ENCODE measurements around the gene TESK1.
"Not testable (repeated sequence)": the region's sequence is repeated elsewhere in the genome, so short reads cannot be mapped to it uniquely, and the experiment has no call there.

The TESK1 gene

DNA sequence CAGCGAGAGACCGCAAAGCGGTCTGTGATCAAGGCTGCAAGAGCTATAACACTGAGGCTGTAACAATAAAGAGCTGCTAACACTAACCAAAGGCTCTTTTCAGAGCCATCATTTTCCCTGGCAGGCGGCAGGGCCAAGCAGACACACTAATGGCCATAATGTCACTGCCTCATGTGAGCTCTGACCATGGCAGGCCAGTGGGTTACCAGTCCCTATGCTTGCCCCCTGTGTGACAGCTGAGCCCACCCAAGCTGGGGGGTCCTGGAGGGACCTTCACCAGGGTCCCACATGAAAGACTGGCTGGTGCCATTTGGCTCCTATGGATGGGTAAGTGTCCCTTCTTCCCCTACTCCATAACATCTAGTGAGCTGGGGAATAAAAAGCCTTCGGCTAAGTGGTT is 29.6 kb upstream of the TESK1 start:
- H3K79me2 ChIP-seq (ENCODE audit: insufficient read depth, low read depth): no peaks in the 10 kb centered on the region
- H3K9ac ChIP-seq: no peak overlapping the region
- no peaks in the 10 kb centered on the region for H3K27me3 ChIP-seq (ENCODE audit: insufficient read depth, low read depth)
- no peak overlapping the region for H2AFZ ChIP-seq (ENCODE audit: low read depth)
- H3K4me2 ChIP-seq: no peak overlapping the region
- TF ChIP-seq, protein P1, sequence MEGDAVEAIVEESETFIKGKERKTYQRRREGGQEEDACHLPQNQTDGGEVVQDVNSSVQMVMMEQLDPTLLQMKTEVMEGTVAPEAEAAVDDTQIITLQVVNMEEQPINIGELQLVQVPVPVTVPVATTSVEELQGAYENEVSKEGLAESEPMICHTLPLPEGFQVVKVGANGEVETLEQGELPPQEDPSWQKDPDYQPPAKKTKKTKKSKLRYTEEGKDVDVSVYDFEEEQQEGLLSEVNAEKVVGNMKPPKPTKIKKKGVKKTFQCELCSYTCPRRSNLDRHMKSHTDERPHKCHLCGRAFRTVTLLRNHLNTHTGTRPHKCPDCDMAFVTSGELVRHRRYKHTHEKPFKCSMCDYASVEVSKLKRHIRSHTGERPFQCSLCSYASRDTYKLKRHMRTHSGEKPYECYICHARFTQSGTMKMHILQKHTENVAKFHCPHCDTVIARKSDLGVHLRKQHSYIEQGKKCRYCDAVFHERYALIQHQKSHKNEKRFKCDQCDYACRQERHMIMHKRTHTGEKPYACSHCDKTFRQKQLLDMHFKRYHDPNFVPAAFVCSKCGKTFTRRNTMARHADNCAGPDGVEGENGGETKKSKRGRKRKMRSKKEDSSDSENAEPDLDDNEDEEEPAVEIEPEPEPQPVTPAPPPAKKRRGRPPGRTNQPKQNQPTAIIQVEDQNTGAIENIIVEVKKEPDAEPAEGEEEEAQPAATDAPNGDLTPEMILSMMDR (conservative IDR thresholded peaks at IDR 0.05; ENCODE audit: low read depth, low read length): no peak
- no peak overlapping the region for H3K4me3 ChIP-seq (IDR thresholded peaks at IDR 0.05; ENCODE audit: insufficient read depth, low read depth, low read length)
- no peak overlapping the region for H3K27ac ChIP-seq
- H4K20me1 ChIP-seq (ENCODE audit: insufficient read depth): no peaks in the 10 kb centered on the region
- H3K36me3 ChIP-seq (ENCODE audit: insufficient read depth): no peaks in the 10 kb centered on the region
- peaks cover 8% of the 10 kb centered on the region for H3K4me1 ChIP-seq (ENCODE audit: low read depth, poor library complexity, severe bottlenecking)

DNA sequence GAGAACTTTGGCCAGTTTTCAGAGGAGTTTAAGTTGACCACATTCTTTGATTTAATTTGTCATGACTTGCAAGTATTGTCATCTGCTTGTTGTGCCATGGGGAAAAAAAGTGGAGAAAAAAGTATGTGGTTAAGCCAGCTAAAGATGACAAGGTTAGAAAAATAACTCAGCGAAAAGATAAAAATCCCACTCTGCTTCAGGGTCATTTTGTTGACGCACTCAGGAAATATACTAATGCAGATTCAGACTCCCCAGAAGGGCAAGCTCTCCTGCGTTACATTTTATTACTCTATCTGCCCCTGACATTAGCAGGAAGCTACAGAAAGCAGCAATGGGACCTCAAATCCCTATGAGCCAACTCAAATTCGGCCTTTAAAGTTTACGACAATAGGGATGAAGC is 27.6 kb upstream of the TESK1 start:
- Histone ChIP-seq H4K20me1 (ENCODE audit: insufficient read depth) (no peaks in the 10 kb centered on the region), H2AFZ (ENCODE audit: low read depth) (no peak overlapping the region), H3K79me2 (ENCODE audit: insufficient read depth, low read depth) (no peaks in the 10 kb centered on the region), H3K4me1 (ENCODE audit: low read depth, poor library complexity, severe bottlenecking) (no peaks in the 10 kb centered on the region), H3K4me2 (no peak overlapping the region), H3K9ac (no peak overlapping the region), H3K27ac (no peak overlapping the region), H3K4me3 (IDR thresholded peaks at IDR 0.05; ENCODE audit: insufficient read depth, low read depth, low read length) (no peak overlapping the region), H3K36me3 (ENCODE audit: insufficient read depth) (no peaks in the 10 kb centered on the region), H3K27me3 (ENCODE audit: insufficient read depth, low read depth) (no peaks in the 10 kb centered on the region)
- TF ChIP-seq, protein P1 (conservative IDR thresholded peaks at IDR 0.05; ENCODE audit: low read depth, low read length): no peak

DNA sequence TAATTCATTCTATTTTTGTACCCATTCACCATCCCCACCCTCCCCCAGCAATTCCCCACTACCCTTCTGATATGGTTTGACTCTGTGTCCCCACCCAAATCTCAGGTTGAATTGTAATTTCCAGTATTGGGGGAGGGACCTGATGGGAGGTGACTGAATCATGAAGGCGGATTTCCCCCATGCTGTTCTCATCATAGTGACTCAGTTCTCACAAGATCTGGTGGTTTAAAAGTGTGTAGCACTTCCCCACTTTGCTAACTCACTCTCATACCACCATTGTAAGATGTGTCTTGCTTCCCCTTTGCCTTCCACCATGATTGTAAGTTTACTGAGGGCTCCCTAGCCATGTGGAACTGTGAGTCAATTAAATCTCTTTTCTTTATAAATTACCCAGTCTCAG is 25.9 kb upstream of the TESK1 start:
- H4K20me1 ChIP-seq (ENCODE audit: insufficient read depth): no peaks in the 10 kb centered on the region
- no peak overlapping the region for H3K4me3 ChIP-seq (IDR thresholded peaks at IDR 0.05; ENCODE audit: insufficient read depth, low read depth, low read length)
- no peaks in the 10 kb centered on the region for H3K36me3 ChIP-seq (ENCODE audit: insufficient read depth)
- TF ChIP-seq, protein P1 (conservative IDR thresholded peaks at IDR 0.05; ENCODE audit: low read depth, low read length): no peak
- no peak overlapping the region for H3K9ac ChIP-seq
- H3K4me2 ChIP-seq: no peak overlapping the region
- no peak overlapping the region for H2AFZ ChIP-seq (ENCODE audit: low read depth)
- H3K79me2 ChIP-seq (ENCODE audit: insufficient read depth, low read depth): no peaks in the 10 kb centered on the region
- no peaks in the 10 kb centered on the region for H3K27me3 ChIP-seq (ENCODE audit: insufficient read depth, low read depth)
- no peaks in the 10 kb centered on the region for H3K4me1 ChIP-seq (ENCODE audit: low read depth, poor library complexity, severe bottlenecking)
- H3K27ac ChIP-seq: no peak overlapping the region

DNA sequence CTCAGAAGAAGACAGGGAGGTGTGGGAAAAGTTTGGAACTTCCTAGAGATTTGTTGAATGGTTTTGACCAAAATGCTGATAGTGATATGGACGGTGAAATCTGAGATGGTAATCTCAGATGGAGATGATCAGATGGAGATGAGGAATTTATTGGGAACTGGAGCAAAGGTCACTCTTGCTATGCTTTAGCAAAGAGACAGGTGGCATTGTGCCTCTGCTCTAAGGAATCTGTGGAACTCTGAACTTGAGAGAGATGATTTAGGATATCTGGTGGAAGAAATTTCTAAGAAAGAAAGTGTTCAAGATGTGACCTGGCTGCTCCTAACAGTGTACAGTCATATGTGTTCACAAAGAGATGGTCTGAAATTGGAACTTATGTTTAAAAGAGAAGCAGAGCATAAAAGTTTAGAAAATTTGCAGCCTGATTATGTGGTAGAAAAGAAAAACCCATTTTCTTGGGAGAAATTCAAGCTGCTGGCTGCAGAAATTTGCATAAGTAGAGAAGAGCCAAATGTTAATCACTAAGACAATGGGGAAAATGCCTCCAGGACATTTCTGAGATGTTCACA is 25.3 kb upstream of the TESK1 start:
- H3K4me1 ChIP-seq (ENCODE audit: low read depth, poor library complexity, severe bottlenecking); H3K27ac ChIP-seq: not testable (repeated sequence)

DNA sequence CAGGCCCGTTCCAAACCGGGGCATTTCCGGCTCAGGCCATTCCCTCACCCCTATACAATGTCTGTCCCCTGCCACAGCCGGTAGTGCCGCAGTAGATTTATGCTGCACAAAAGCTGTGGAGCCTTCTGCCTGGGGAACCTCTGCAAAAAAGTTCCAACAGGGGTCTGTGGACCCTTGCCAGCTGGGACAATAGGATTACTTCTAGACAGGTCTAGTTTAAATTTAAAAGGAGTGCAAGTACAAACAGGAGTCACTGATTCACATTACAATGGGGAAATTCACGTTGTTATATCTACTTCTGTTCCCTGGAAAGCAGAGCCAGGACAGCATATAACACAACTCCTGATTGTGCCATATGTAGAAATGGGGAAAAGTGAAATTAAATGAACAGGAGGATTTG is 21.5 kb upstream of the TESK1 start:
- not testable (repeated sequence) for H3K4me3 ChIP-seq (IDR thresholded peaks at IDR 0.05; ENCODE audit: insufficient read depth, low read depth, low read length); H3K27ac ChIP-seq; H3K4me1 ChIP-seq (ENCODE audit: low read depth, poor library complexity, severe bottlenecking); H3K36me3 ChIP-seq (ENCODE audit: insufficient read depth); H2AFZ ChIP-seq (ENCODE audit: low read depth); H4K20me1 ChIP-seq (ENCODE audit: insufficient read depth); H3K27me3 ChIP-seq (ENCODE audit: insufficient read depth, low read depth); H3K79me2 ChIP-seq (ENCODE audit: insufficient read depth, low read depth); H3K4me2 ChIP-seq; H3K9ac ChIP-seq

More for the DNA sequence above, 25.3 kb upstream of the TESK1 start:
- not testable (repeated sequence) for H3K79me2 ChIP-seq (ENCODE audit: insufficient read depth, low read depth); H2AFZ ChIP-seq (ENCODE audit: low read depth); H3K36me3 ChIP-seq (ENCODE audit: insufficient read depth); H3K4me2 ChIP-seq; H4K20me1 ChIP-seq (ENCODE audit: insufficient read depth); H3K27me3 ChIP-seq (ENCODE audit: insufficient read depth, low read depth); H3K9ac ChIP-seq; H3K4me3 ChIP-seq (IDR thresholded peaks at IDR 0.05; ENCODE audit: insufficient read depth, low read depth, low read length)

DNA sequence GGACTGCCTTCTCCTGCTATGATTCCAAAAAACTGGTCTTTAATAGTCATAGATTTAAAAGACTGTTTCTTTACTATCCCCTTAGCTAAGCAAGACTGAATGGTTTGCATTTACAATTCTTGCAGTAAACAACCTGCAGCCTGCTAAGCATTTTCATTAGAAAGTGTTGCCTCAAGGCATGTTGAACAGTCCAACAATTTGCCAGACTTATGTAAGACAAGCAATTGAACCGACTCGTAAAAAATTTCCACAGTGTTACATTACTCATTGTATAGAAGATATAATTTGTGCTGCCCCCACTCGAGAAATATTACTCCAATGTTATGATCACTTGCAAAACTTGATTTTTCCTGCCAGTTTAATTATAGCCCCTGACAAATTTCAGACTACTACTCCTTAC is 20.4 kb upstream of the TESK1 start:
- not testable (repeated sequence) for H3K4me2 ChIP-seq; H3K27ac ChIP-seq; H3K9ac ChIP-seq; H3K36me3 ChIP-seq (ENCODE audit: insufficient read depth); H3K4me3 ChIP-seq (IDR thresholded peaks at IDR 0.05; ENCODE audit: insufficient read depth, low read depth, low read length); H3K27me3 ChIP-seq (ENCODE audit: insufficient read depth, low read depth); H2AFZ ChIP-seq (ENCODE audit: low read depth); H3K4me1 ChIP-seq (ENCODE audit: low read depth, poor library complexity, severe bottlenecking); H3K79me2 ChIP-seq (ENCODE audit: insufficient read depth, low read depth); H4K20me1 ChIP-seq (ENCODE audit: insufficient read depth)

DNA sequence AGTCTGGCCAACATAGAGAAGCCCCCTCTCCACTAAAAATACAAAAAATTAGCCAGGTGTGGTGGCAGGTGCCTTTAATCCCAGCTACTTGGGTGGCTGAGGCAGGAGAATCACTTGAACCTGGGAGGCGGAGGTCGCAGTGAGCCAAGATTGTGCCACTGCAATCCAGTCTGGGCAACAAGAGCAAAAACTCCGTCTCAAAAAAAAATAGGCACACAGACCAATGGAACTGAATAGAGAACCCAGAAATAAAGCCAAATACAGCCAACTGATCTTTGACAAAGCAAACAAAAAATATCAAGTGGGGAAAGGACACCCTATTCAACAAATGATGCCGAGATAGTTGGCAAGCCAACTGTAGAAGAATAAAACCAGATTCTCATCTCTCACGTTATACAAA is 16.6 kb upstream of the TESK1 start:
- not testable (repeated sequence) for H3K79me2 ChIP-seq (ENCODE audit: insufficient read depth, low read depth); H2AFZ ChIP-seq (ENCODE audit: low read depth); H3K4me2 ChIP-seq; H3K27ac ChIP-seq; H4K20me1 ChIP-seq (ENCODE audit: insufficient read depth); H3K4me3 ChIP-seq (IDR thresholded peaks at IDR 0.05; ENCODE audit: insufficient read depth, low read depth, low read length); H3K27me3 ChIP-seq (ENCODE audit: insufficient read depth, low read depth); H3K4me1 ChIP-seq (ENCODE audit: low read depth, poor library complexity, severe bottlenecking); H3K36me3 ChIP-seq (ENCODE audit: insufficient read depth); H3K9ac ChIP-seq
